Measurements from ENCODE around the gene CAPN14.

Gene CAPN14

GRCh38 chr2:31137211-31138036 lies 79.9 kb downstream of the CAPN14 start:
- no peak for DNase-seq

- DNase-seq = no peak
These were observed 80.6 kb downstream of the CAPN14 start for GRCh38 chr2:31136732-31137131.

GRCh38 chr2:31136000-31136399 lies 81.3 kb downstream of the CAPN14 start:
- no peak for DNase-seq

GRCh38 chr2:31134480-31134879 lies 82.8 kb downstream of the CAPN14 start:
- no peak for DNase-seq

GRCh38 chr2:31132786-31133185 lies 84.5 kb downstream of the CAPN14 start:
- DNase-seq = no peak

GRCh38 chr2:31131871-31132270 lies 85.4 kb downstream of the CAPN14 start:
- no peak for DNase-seq

GRCh38 chr2:31129375-31130171 lies 87.7 kb downstream of the CAPN14 start:
- DNase-seq = no peak

GRCh38 chr2:31127931-31128330 lies 89.4 kb downstream of the CAPN14 start:
- DNase-seq = no peak

GRCh38 chr2:31125918-31126695 lies 91.2 kb downstream of the CAPN14 start:
- no peak for DNase-seq

- no peak for DNase-seq
These were observed 92.4 kb downstream of the CAPN14 start for GRCh38 chr2:31124904-31125303.
